ENCODE measurements around the gene FRMD3. TPM values are rescaled to one million over a fixed set of nuclear protein-coding genes. Genes with fewer than 3 reads are reported as not detected.
"Not testable (repeated sequence)": the region's sequence is repeated elsewhere in the genome, so short reads cannot be mapped to it uniquely, and the experiment has no call there.

The FRMD3 gene
- total RNA-seq, 1 experiment from 2014 or later: not detected

- in situ Hi-C loops (cut with HindIII; ENCODE audit: low sequenced_read_pairs): no loop called here
- no peak for DNase-seq (ENCODE audit: low spot score)
Measured at GRCh38 chr9:83359039-83359438, 179.2 kb downstream of the FRMD3 start.

- in situ Hi-C loops (cut with HindIII; ENCODE audit: low sequenced_read_pairs); DNase-seq (ENCODE audit: low spot score): not testable (repeated sequence)
Measured at GRCh38 chr9:83358493-83358892, 179.7 kb downstream of the FRMD3 start.

GRCh38 chr9:83355729-83356151 is 182.5 kb downstream of the FRMD3 start:
- in situ Hi-C loops (cut with HindIII; ENCODE audit: low sequenced_read_pairs): no loop called here
- DNase-seq (ENCODE audit: low spot score): no peak

- no peak for DNase-seq (ENCODE audit: low spot score)
- in situ Hi-C loops (cut with HindIII; ENCODE audit: low sequenced_read_pairs): no loop called here
Measured at GRCh38 chr9:83355024-83355444, 183.2 kb downstream of the FRMD3 start.

GRCh38 chr9:83349031-83349430 is 189.2 kb downstream of the FRMD3 start:
- in situ Hi-C loops (cut with HindIII; ENCODE audit: low sequenced_read_pairs): no loop called here
- no peak for DNase-seq (ENCODE audit: low spot score)

- in situ Hi-C loops (cut with HindIII; ENCODE audit: low sequenced_read_pairs): no loop called here
- DNase-seq (ENCODE audit: low spot score): no peak
Measured at GRCh38 chr9:83346655-83347420, 191.4 kb downstream of the FRMD3 start.

GRCh38 chr9:83343366-83343999 is 194.7 kb downstream of the FRMD3 start:
- DNase-seq (ENCODE audit: low spot score): no peak
- in situ Hi-C loops (cut with HindIII; ENCODE audit: low sequenced_read_pairs): no loop called here

- DNase-seq (ENCODE audit: low spot score): no peak
- in situ Hi-C loops (cut with HindIII; ENCODE audit: low sequenced_read_pairs): no loop called here
Measured at GRCh38 chr9:83342731-83343130, 195.5 kb downstream of the FRMD3 start.

- in situ Hi-C loops (cut with HindIII; ENCODE audit: low sequenced_read_pairs): no loop called here
- DNase-seq (ENCODE audit: low spot score): no peak
Measured at GRCh38 chr9:83342006-83342405, 196.2 kb downstream of the FRMD3 start.

GRCh38 chr9:83340451-83340850 is 197.8 kb downstream of the FRMD3 start:
- in situ Hi-C loops (cut with HindIII; ENCODE audit: low sequenced_read_pairs): no loop called here
- DNase-seq (ENCODE audit: low spot score): no peak

- in situ Hi-C loops (cut with HindIII; ENCODE audit: low sequenced_read_pairs): no loop called here
Measured at GRCh38 chr9:83339435-83339834, 198.8 kb downstream of the FRMD3 start.

GRCh38 chr9:83336706-83337105 is 201.5 kb downstream of the FRMD3 start:
- in situ Hi-C loops (cut with HindIII; ENCODE audit: low sequenced_read_pairs): no loop called here
- DNase-seq (ENCODE audit: low spot score): no peak

More at GRCh38 chr9:83339435-83339834, 198.8 kb downstream of the FRMD3 start:
- no peak for DNase-seq (ENCODE audit: low spot score)

- in situ Hi-C loops (cut with HindIII; ENCODE audit: low sequenced_read_pairs): no loop called here
Measured at GRCh38 chr9:83334320-83334719, 203.9 kb downstream of the FRMD3 start.

GRCh38 chr9:83330207-83331196 is 207.7 kb downstream of the FRMD3 start:
- DNase-seq (ENCODE audit: low spot score): no peak
- in situ Hi-C loops (cut with HindIII; ENCODE audit: low sequenced_read_pairs): no loop called here

More at GRCh38 chr9:83334320-83334719, 203.9 kb downstream of the FRMD3 start:
- DNase-seq (ENCODE audit: low spot score): peak; percentile 60

- DNase-seq (ENCODE audit: low spot score): no peak
- in situ Hi-C loops (cut with HindIII; ENCODE audit: low sequenced_read_pairs): no loop called here
Measured at GRCh38 chr9:83327750-83328622, 210.2 kb downstream of the FRMD3 start.

GRCh38 chr9:83327323-83327722 is 210.9 kb downstream of the FRMD3 start:
- no peak for DNase-seq (ENCODE audit: low spot score)
- in situ Hi-C loops (cut with HindIII; ENCODE audit: low sequenced_read_pairs): no loop called here

GRCh38 chr9:83323148-83323547 is 215.1 kb downstream of the FRMD3 start:
- DNase-seq (ENCODE audit: low spot score): no peak
- in situ Hi-C loops (cut with HindIII; ENCODE audit: low sequenced_read_pairs): no loop called here

- in situ Hi-C loops (cut with HindIII; ENCODE audit: low sequenced_read_pairs): no loop called here
- DNase-seq (ENCODE audit: low spot score): no peak
Measured at GRCh38 chr9:83322438-83322837, 215.8 kb downstream of the FRMD3 start.

GRCh38 chr9:83317244-83317643 is 221.0 kb downstream of the FRMD3 start:
- DNase-seq (ENCODE audit: low spot score): no peak
- in situ Hi-C loops (cut with HindIII; ENCODE audit: low sequenced_read_pairs): no loop called here
